Stimulated activated naive B cell treated with anti-CD40 and anti-IgM and Interleukin-4, amounts not matched to agents 10 μg/mL and 1 μg/mL and 100 μg/mL, for 72 hours (primary cell): ENCODE results near the gene CORIN.
A peak's percentile ranks its signal among the peaks of the same experiment; 100 is the strongest.
"Not testable (repeated sequence)": the region's sequence is repeated elsewhere in the genome, so short reads cannot be mapped to it uniquely, and the experiment has no call there.

Experiments
- ATAC-seq, 2 donors: fragments of 150-1000 bp; cut with Tn5 transposase; replicated peaks; 2 replicates each; pipeline ENCODE4 v1.10.0; 2021; ENCODE audit warnings: moderate library complexity in 1 of 2
- DNase-seq: peaks from one replicate; pipeline ENCODE4 v3.0.0; 2021
- H3K27ac Mint-ChIP-seq: one replicate; pipeline ENCODE4 v1.8.0; 2022; ENCODE audit warnings: mild to moderate bottlenecking, mixed read lengths
- H3K27me3 Mint-ChIP-seq, 2 donors: one replicate each; pipeline ENCODE4 v1.8.0; 2022; ENCODE audit warnings: mixed read lengths in 2 of 2
- H3K36me3 Mint-ChIP-seq, 2 donors: one replicate each; pipeline ENCODE4 v1.8.0; 2022; ENCODE audit warnings: mixed read lengths in 2 of 2, mild to moderate bottlenecking in 1 of 2
- H3K4me1 Mint-ChIP-seq, 2 donors: one replicate each; pipeline ENCODE4 v1.8.0; 2022; ENCODE audit warnings: mixed read lengths in 2 of 2, mild to moderate bottlenecking in 1 of 2
- H3K4me3 Mint-ChIP-seq, 2 donors: one replicate each; pipeline ENCODE4 v1.8.0; 2022; ENCODE audit warnings: mild to moderate bottlenecking in 2 of 2, mixed read lengths in 2 of 2, moderate library complexity in 1 of 2
- H3K9me3 Mint-ChIP-seq, 2 donors: one replicate each; pipeline ENCODE4 v1.8.0; 2022; ENCODE audit warnings: mixed read lengths in 2 of 2, mild to moderate bottlenecking in 1 of 2

CORIN gene

GRCh38 chr4:47713129-47713834 lies 124.6 kb downstream of the CORIN start:
- ATAC-seq (no peak), DNase-seq (no peak)
- Mint-ChIP-seq H3K27ac (no peak overlapping the region), H3K4me3 (no peak overlapping the region), H3K36me3 (no peaks in the 10 kb centered on the region), H3K4me1 (no peaks in the 10 kb centered on the region), H3K9me3 (no peaks in the 10 kb centered on the region), H3K27me3 (peaks cover 27 to 32% of the 10 kb centered on the region in 2 donors)

- Mint-ChIP-seq H3K27me3 (peaks cover 18 to 23% of the 10 kb centered on the region in 2 donors), H3K4me1 (no peaks in the 10 kb centered on the region), H3K27ac (no peak overlapping the region), H3K4me3 (no peak overlapping the region), H3K36me3 (no peaks in the 10 kb centered on the region), H3K9me3 (no peaks in the 10 kb centered on the region)
- ATAC-seq, result no peak
- DNase-seq, result no peak
These were observed 126.2 kb downstream of the CORIN start for GRCh38 chr4:47711646-47712045.

- no peaks in the 10 kb centered on the region for H3K4me1 Mint-ChIP-seq
- no peaks in the 10 kb centered on the region for H3K36me3 Mint-ChIP-seq
- DNase-seq (no peak), ATAC-seq (no peak)
- no peak overlapping the region for H3K4me3 Mint-ChIP-seq
- H3K27me3 Mint-ChIP-seq, result peaks cover 22 to 28% of the 10 kb centered on the region in 2 donors
- no peak overlapping the region for H3K27ac Mint-ChIP-seq
- H3K9me3 Mint-ChIP-seq, result no peaks in the 10 kb centered on the region
These were observed 126.7 kb downstream of the CORIN start for GRCh38 chr4:47711183-47711582.

- DNase-seq, H3K27ac Mint-ChIP-seq, H3K36me3 Mint-ChIP-seq, H3K4me1 Mint-ChIP-seq, H3K9me3 Mint-ChIP-seq, H3K4me3 Mint-ChIP-seq, ATAC-seq: not testable (repeated sequence)
- peaks cover 27 to 34% of the 10 kb centered on the region in 2 donors for H3K27me3 Mint-ChIP-seq
These were observed 131.5 kb downstream of the CORIN start for GRCh38 chr4:47706352-47706751.

- no peaks in the 10 kb centered on the region for H3K9me3 Mint-ChIP-seq
- H3K36me3 Mint-ChIP-seq, result no peaks in the 10 kb centered on the region
- ATAC-seq (no peak), DNase-seq (no peak)
- H3K4me1 Mint-ChIP-seq, result no peaks in the 10 kb centered on the region
- peaks cover 18 to 25% of the 10 kb centered on the region in 2 donors for H3K27me3 Mint-ChIP-seq
- H3K4me3 Mint-ChIP-seq, result no peak overlapping the region
- H3K27ac Mint-ChIP-seq, result no peak overlapping the region
These were observed 132.4 kb downstream of the CORIN start for GRCh38 chr4:47705326-47705981.

- no peak overlapping the region for H3K27ac Mint-ChIP-seq
- no peak overlapping the region for H3K4me3 Mint-ChIP-seq
- ATAC-seq (peak in 1 of 2 donors; percentile 48), DNase-seq (no peak)
- no peaks in the 10 kb centered on the region for H3K36me3 Mint-ChIP-seq
- H3K9me3 Mint-ChIP-seq, result no peaks in the 10 kb centered on the region
- no peaks in the 10 kb centered on the region for H3K4me1 Mint-ChIP-seq
- H3K27me3 Mint-ChIP-seq, result peaks cover 18 to 22% of the 10 kb centered on the region in 2 donors
These were observed 133.1 kb downstream of the CORIN start for GRCh38 chr4:47704693-47705325.

- DNase-seq, result no peak
- H3K27me3 Mint-ChIP-seq, result peaks cover 18 to 23% of the 10 kb centered on the region in 2 donors
- no peak for ATAC-seq
These were observed 133.9 kb downstream of the CORIN start for GRCh38 chr4:47703956-47704355.

GRCh38 chr4:47703008-47703407 lies 134.9 kb downstream of the CORIN start:
- Mint-ChIP-seq H3K27ac (no peak overlapping the region), H3K4me3 (no peak overlapping the region), H3K36me3 (no peaks in the 10 kb centered on the region), H3K9me3 (no peaks in the 10 kb centered on the region), H3K4me1 (no peaks in the 10 kb centered on the region), H3K27me3 (peaks cover 18% of the 10 kb centered on the region in 2 donors)
- ATAC-seq, result no peak
- DNase-seq, result no peak

More at GRCh38 chr4:47703956-47704355, 133.9 kb downstream of the CORIN start:
- Mint-ChIP-seq H3K36me3 (no peaks in the 10 kb centered on the region), H3K27ac (no peak overlapping the region), H3K4me1 (no peaks in the 10 kb centered on the region), H3K4me3 (no peak overlapping the region), H3K9me3 (no peaks in the 10 kb centered on the region)

GRCh38 chr4:47701286-47701685 lies 136.6 kb downstream of the CORIN start:
- H3K4me1 Mint-ChIP-seq, result no peaks in the 10 kb centered on the region
- no peaks in the 10 kb centered on the region for H3K9me3 Mint-ChIP-seq
- no peak for ATAC-seq
- peaks cover 21 to 23% of the 10 kb centered on the region in 2 donors for H3K27me3 Mint-ChIP-seq
- no peak overlapping the region for H3K4me3 Mint-ChIP-seq
- H3K27ac Mint-ChIP-seq, result no peak overlapping the region
- no peak for DNase-seq
- H3K36me3 Mint-ChIP-seq, result no peaks in the 10 kb centered on the region

GRCh38 chr4:47698837-47699236 lies 139.0 kb downstream of the CORIN start:
- DNase-seq (no peak), ATAC-seq (no peak)
- Mint-ChIP-seq H3K4me1 (no peaks in the 10 kb centered on the region), H3K36me3 (no peaks in the 10 kb centered on the region), H3K27me3 (peaks cover 18 to 20% of the 10 kb centered on the region in 2 donors), H3K9me3 (no peaks in the 10 kb centered on the region), H3K27ac (no peak overlapping the region), H3K4me3 (no peak overlapping the region)

- ATAC-seq (no peak), DNase-seq (no peak)
- no peak overlapping the region for H3K27ac Mint-ChIP-seq
- H3K9me3 Mint-ChIP-seq, result no peaks in the 10 kb centered on the region
- H3K36me3 Mint-ChIP-seq, result no peaks in the 10 kb centered on the region
- peaks cover 17 to 25% of the 10 kb centered on the region in 2 donors for H3K27me3 Mint-ChIP-seq
- H3K4me3 Mint-ChIP-seq, result no peak overlapping the region
- H3K4me1 Mint-ChIP-seq, result no peaks in the 10 kb centered on the region
These were observed 141.0 kb downstream of the CORIN start for GRCh38 chr4:47696823-47697222.

GRCh38 chr4:47695260-47695659 lies 142.6 kb downstream of the CORIN start:
- peaks cover 17 to 25% of the 10 kb centered on the region in 2 donors for H3K27me3 Mint-ChIP-seq
- H3K27ac Mint-ChIP-seq, result no peak overlapping the region
- no peaks in the 10 kb centered on the region for H3K36me3 Mint-ChIP-seq
- DNase-seq (no peak), ATAC-seq (no peak)
- peaks cover 0 to 2% of the 10 kb centered on the region in 2 donors for H3K4me1 Mint-ChIP-seq
- no peaks in the 10 kb centered on the region for H3K9me3 Mint-ChIP-seq
- H3K4me3 Mint-ChIP-seq, result no peak overlapping the region

GRCh38 chr4:47694322-47694721 lies 143.5 kb downstream of the CORIN start:
- no peak for ATAC-seq
- peaks cover 17 to 21% of the 10 kb centered on the region in 2 donors for H3K27me3 Mint-ChIP-seq
- DNase-seq, result no peak
- H3K4me1 Mint-ChIP-seq, result peaks cover 0 to 2% of the 10 kb centered on the region in 2 donors
- no peaks in the 10 kb centered on the region for H3K9me3 Mint-ChIP-seq
- no peaks in the 10 kb centered on the region for H3K36me3 Mint-ChIP-seq
- H3K4me3 Mint-ChIP-seq, result no peak overlapping the region
- no peak overlapping the region for H3K27ac Mint-ChIP-seq

- Mint-ChIP-seq H3K36me3 (no peaks in the 10 kb centered on the region), H3K27me3 (peaks cover 17 to 21% of the 10 kb centered on the region in 2 donors), H3K4me1 (peaks cover 0 to 2% of the 10 kb centered on the region in 2 donors), H3K27ac (no peak overlapping the region), H3K4me3 (no peak overlapping the region), H3K9me3 (no peaks in the 10 kb centered on the region)
- no peak for DNase-seq
- no peak for ATAC-seq
These were observed 145.2 kb downstream of the CORIN start for GRCh38 chr4:47692691-47693090.
